Activated CD4-positive, alpha-beta T cell treated with anti-CD3 and anti-CD28 coated beads, Interleukin-2, amount 10 ng/mL, durations not matched to agents 24 days and 14 days (primary cell): ENCODE results near the gene KLHDC7B. TPM values are rescaled to one million over a fixed set of nuclear protein-coding genes. Genes with fewer than 3 reads are reported as not detected.
A peak's percentile ranks its signal among the peaks of the same experiment; 100 is the strongest.

Experiments used
- DNase-seq: peaks from one replicate; pipeline ENCODE4 v3.0.0; 2022
- H3K27ac Mint-ChIP-seq: one replicate; pipeline ENCODE4 v1.8.0; 2022; ENCODE audit warnings: mild to moderate bottlenecking, mixed read lengths
- H3K27me3 Mint-ChIP-seq: one replicate; pipeline ENCODE4 v1.8.0; 2022; ENCODE audit warnings: mixed read lengths
- H3K36me3 Mint-ChIP-seq: one replicate; pipeline ENCODE4 v1.8.0; 2022; ENCODE audit warnings: low read depth, mild to moderate bottlenecking, mixed read lengths
- H3K4me1 Mint-ChIP-seq: one replicate; pipeline ENCODE4 v1.8.0; 2021; ENCODE audit warnings: mixed read lengths
- H3K4me3 Mint-ChIP-seq: one replicate; pipeline ENCODE4 v1.8.0; 2022; ENCODE audit warnings: mild to moderate bottlenecking, moderate library complexity, mixed read lengths
- H3K9me3 Mint-ChIP-seq: one replicate; pipeline ENCODE4 v1.8.0; 2021; ENCODE audit warnings: mixed read lengths
- intact Hi-C: fragments of 100-400 bp; cut with micrococcal nuclease; formaldehyde crosslinking; loops from one replicate; pipeline ENCODE4 v1.15.1; 2023
- total RNA-seq: library from RNA; stranded (reverse); gene quantifications from 2 replicates; pipeline ENCODE4 v1.2.3, GENCODE V29; 2022

KLHDC7B gene
- total RNA-seq, 1 donor from 2014 or later = 5.3 TPM

GRCh38 chr22:50522806-50523438 is 22.8 kb upstream of the KLHDC7B start:
- H3K4me3 Mint-ChIP-seq = peak overlapping the region; percentile 43
- H3K27me3 Mint-ChIP-seq = no peaks in the 10 kb centered on the region
- peaks cover 38% of the 10 kb centered on the region for H3K36me3 Mint-ChIP-seq
- H3K4me1 Mint-ChIP-seq = peaks cover 22% of the 10 kb centered on the region
- no peak overlapping the region for H3K27ac Mint-ChIP-seq
- intact Hi-C loops = no loop called here
- H3K9me3 Mint-ChIP-seq = no peaks in the 10 kb centered on the region
- DNase-seq = no peak

- intact Hi-C loops = no loop called here
- Mint-ChIP-seq H3K36me3 (peaks cover 43% of the 10 kb centered on the region), H3K27ac (no peak overlapping the region), H3K9me3 (no peaks in the 10 kb centered on the region), H3K4me1 (peaks cover 26% of the 10 kb centered on the region), H3K27me3 (no peaks in the 10 kb centered on the region), H3K4me3 (peak overlapping the region; percentile 43)
- DNase-seq = no peak
These were observed 22.3 kb upstream of the KLHDC7B start for GRCh38 chr22:50523458-50523805.

DNA sequence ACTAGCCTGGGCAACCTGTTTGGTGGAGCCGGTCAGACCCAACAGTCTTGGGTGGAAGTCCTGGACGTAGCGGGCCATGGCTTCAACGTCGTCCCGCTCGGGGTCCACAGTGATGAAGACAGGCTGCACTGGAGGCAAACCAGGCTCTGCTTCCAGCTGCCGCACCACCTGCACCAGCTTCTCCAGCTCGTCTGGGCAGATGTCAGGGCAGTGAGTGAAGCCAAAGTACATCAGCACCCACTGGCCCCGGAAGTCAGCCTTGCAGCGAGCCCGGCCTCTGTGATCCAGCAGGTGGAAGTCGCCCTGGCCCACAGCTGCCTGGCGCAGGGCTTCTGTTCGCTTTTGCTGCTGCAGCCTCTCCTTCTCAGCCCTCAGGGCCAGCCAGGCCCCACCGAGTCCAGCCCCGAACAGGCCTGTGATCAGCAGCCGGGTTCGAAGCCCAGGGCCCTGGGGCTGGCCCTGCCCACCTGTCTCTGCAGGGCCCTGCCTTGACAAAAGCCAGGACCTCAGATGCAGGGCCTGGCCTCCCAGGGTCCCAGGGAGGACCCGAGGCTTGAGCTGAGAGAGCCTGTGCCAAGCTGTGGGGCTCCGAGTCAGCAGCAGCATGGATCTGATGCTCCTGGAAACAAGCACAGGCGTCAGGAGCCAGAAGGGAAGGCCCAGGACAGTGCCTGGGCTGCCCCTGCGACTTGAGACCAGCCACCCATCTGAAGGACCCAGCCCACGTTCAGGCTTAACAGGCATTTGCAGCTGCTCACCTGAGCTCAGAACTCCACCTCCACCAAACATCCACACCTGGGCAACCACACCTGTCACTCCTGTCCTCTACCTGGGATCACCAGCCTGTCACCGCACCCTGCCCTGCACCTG is 21.7 kb upstream of the KLHDC7B start:
- intact Hi-C loops = no loop called here
- peak; percentile 66 for DNase-seq

DNA sequence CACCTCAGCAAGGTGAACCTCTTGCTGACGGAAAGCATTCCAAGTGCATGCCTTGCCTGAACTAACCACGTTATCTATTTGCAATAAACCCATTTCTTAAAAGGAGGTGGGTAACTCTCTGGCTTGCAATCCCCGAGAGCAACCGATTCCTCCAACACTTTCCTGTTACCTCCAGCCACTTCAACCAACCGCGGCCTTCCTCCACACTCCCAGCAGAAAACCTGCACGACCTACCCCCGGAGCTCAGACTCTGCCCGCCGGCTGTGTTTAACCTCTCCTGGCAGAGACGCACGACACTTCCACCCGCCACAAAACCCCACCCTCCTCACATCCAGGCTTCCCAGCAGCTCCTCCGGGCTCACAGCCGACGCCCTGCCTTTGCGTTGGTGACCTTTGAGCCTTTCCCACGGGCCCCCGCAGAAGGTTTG is 21.0 kb upstream of the KLHDC7B start:
- Mint-ChIP-seq H3K36me3 (peaks cover 41% of the 10 kb centered on the region), H3K27ac (peak overlapping the region; percentile 88), H3K4me3 (peak overlapping the region; percentile 90), H3K9me3 (no peaks in the 10 kb centered on the region), H3K27me3 (no peaks in the 10 kb centered on the region), H3K4me1 (peaks cover 32% of the 10 kb centered on the region)
- DNase-seq = no peak
- intact Hi-C loops = loop anchor here (1.0 to 5.0 kb wide), 5 partner anchors 16 to 562 kb away; partner anchors contain the start of genes NCAPH2 and PIM3

More for the DNA sequence above, 21.7 kb upstream of the KLHDC7B start:
- peaks cover 32% of the 10 kb centered on the region for H3K4me1 Mint-ChIP-seq
- H3K4me3 Mint-ChIP-seq = peak overlapping the region; percentile 90
- H3K9me3 Mint-ChIP-seq = no peaks in the 10 kb centered on the region
- H3K27ac Mint-ChIP-seq = peak overlapping the region; percentile 88
- H3K27me3 Mint-ChIP-seq = no peaks in the 10 kb centered on the region
- H3K36me3 Mint-ChIP-seq = peaks cover 45% of the 10 kb centered on the region

GRCh38 chr22:50525104-50525857 is 20.4 kb upstream of the KLHDC7B start, which contains the start of gene SCO2:
Gene SCO2 (minus strand): TSS chr22:50525598. CDS start chr22:50524411, 1,187 bp downstream.
- intact Hi-C loops = loop anchor here (1.0 to 5.0 kb wide), 5 partner anchors 17 to 563 kb away; partner anchors contain the start of genes NCAPH2 and PIM3

GRCh38 chr22:50525858-50526107 is 19.9 kb upstream of the KLHDC7B start:
- Mint-ChIP-seq H3K27me3 (no peaks in the 10 kb centered on the region), H3K9me3 (no peaks in the 10 kb centered on the region), H3K36me3 (peaks cover 37% of the 10 kb centered on the region), H3K27ac (peak overlapping the region; percentile 78), H3K4me3 (peak overlapping the region; percentile 90), H3K4me1 (peaks cover 32% of the 10 kb centered on the region)
- intact Hi-C loops = loop anchor here (1.0 to 5.0 kb wide), 7 partner anchors 17 to 563 kb away; partner anchors contain the start of genes HDAC10, NCAPH2 and PIM3
- DNase-seq = no peak

More at GRCh38 chr22:50525104-50525857, 20.4 kb upstream of the KLHDC7B start, which contains the start of gene SCO2:
- Mint-ChIP-seq H3K36me3 (peaks cover 36% of the 10 kb centered on the region), H3K27ac (peak within 1 kb of the TSS; percentile 88), H3K27me3 (no peaks in the 10 kb centered on the region), H3K4me3 (peak within 1 kb of the TSS; percentile 90), H3K9me3 (no peaks in the 10 kb centered on the region), H3K4me1 (peaks cover 32% of the 10 kb centered on the region)
- peak; percentile 99 for DNase-seq

DNA sequence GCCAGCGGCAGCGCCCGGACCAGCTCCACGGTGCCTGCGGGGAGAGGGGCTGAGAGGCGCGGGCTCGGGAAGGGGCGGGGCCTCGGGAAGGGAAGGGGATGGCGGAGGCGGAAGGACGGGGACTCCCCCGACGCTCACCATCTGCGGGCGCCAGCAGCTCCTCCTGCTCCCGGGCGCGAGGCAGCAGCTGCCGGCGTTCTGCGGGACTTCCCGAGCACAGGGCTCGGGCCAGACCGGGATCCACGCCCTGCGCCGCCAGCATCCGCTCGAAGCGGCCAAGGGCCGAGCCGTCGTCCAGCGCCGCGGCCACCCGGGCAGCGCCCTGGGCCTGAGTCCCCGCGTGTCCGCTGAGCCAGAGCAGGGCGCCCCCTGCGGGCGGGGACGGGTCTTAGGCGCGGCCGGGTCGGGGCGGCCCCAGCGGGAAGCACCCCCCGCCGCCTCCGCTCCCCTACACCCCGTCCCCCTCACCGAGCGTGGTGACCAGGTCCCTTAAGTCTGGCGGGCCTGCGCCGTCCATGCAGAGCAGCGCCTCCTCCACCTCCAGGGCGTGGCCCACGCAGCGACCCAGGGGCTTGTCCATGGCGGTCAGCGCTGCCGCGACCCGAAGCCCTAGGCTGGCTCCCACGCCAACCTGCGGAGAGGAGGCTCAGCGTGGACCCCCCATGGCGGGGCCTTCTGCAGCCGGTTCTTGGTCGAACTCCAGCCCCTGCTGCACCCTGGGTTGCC is 19.4 kb upstream of the KLHDC7B start:
- Mint-ChIP-seq H3K4me3 (peak overlapping the region; percentile 90), H3K27ac (peak overlapping the region; percentile 87), H3K9me3 (no peaks in the 10 kb centered on the region), H3K4me1 (peaks cover 32% of the 10 kb centered on the region), H3K27me3 (no peaks in the 10 kb centered on the region), H3K36me3 (peaks cover 35% of the 10 kb centered on the region)
- DNase-seq = peak; percentile 96
- intact Hi-C loops = loop anchor here (1.0 to 5.0 kb wide), 4 partner anchors 37 to 564 kb away; partner anchors contain the start of genes HDAC10 and PIM3

DNA sequence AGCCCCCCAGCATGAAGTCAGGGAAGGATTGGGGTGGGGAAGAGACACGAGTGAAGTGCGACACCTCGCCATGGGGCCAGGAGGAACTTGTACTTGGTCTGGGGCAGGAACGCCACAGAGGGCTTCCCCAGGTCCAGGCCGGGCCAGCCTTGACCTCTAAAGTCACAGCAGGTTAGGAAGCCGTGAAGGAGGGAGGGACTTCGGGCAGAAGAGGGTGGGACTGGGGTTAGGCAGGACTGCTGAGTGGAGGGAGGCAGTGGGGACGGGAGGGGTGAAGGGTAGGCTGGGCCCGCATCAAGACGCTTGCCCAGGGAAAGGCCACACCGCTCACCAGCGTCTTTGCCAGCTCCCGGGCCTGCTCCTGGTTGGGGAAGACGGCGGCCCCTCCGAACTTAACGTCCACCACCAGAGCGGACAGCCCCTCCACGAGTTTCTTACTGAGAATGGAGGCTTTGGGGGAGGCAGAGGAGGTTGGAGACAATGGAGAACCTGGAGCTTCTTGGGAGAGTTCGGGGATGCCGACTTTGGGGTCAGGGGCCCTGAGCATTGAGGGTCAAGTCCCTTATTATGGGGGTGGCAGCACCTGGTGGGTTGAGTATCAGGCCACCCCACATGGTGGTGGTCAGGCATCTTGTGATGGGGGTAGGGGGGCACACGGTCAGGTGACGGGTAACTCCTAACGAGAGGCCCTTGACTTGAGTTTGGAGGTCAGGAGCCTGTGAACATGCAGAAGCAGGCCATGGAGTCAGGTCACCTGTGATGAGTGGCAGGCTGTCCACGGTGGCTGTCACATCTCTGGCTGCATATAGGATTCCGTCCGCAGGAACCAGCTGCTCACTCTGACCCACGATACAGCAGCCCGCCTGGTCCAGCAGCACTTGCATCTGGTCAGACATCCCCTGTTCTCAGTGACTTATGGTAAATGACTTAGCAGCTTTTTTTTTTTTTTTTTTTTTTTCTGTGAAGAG is 18.6 kb upstream of the KLHDC7B start:
- H3K27me3 Mint-ChIP-seq = no peaks in the 10 kb centered on the region
- DNase-seq = peak; percentile 82
- peak overlapping the region; percentile 90 for H3K4me3 Mint-ChIP-seq
- H3K4me1 Mint-ChIP-seq = peaks cover 32% of the 10 kb centered on the region
- intact Hi-C loops = loop anchor here (1.0 to 5.0 kb wide), 4 partner anchors 36 to 565 kb away; partner anchors contain the start of genes HDAC10 and PIM3
- H3K36me3 Mint-ChIP-seq = peaks cover 35% of the 10 kb centered on the region
- H3K9me3 Mint-ChIP-seq = no peaks in the 10 kb centered on the region
- peak overlapping the region; percentile 87 for H3K27ac Mint-ChIP-seq

DNA sequence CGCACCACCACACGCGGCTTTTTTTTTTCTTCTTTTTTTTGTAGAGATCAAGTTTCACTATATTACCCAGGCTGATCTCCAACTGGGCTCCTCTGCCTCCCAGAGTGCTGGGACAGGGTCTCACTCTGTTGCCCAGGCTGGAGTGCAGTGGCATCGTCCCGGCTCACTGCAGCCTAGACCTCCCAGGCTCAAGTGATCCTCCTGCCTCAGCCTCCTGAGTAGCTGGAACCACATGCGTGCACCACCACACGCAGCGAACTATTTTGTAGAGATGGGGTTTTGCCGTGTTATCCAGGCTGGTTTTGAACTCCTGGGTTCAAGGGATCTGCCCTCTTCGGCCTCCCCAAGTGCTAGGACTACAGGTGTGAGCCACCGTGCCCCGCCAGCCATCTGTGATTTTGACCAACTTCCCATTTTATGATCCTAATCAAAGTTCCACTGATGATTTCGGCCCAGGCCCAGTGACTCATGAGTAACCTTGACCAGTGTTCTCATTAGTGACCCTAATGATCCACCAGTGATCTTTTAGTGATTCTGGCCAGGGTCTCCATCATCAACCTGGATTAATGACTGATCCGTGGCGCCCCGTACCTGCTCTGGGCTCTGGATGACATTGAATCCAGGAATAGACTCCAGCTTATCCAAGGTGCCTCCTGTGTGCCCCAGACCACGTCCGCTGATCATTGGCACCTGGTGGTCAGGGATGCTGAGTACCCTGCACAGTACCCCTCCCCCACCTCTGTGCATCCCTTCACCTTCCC is 17.6 kb upstream of the KLHDC7B start:
- DNase-seq = peak; percentile 68
- intact Hi-C loops = loop anchor here (2.0 to 5.0 kb wide), 3 partner anchors 56 to 566 kb away; partner anchors contain the start of genes HDAC10 and PIM3
- peak overlapping the region; percentile 90 for H3K4me3 Mint-ChIP-seq

DNA sequence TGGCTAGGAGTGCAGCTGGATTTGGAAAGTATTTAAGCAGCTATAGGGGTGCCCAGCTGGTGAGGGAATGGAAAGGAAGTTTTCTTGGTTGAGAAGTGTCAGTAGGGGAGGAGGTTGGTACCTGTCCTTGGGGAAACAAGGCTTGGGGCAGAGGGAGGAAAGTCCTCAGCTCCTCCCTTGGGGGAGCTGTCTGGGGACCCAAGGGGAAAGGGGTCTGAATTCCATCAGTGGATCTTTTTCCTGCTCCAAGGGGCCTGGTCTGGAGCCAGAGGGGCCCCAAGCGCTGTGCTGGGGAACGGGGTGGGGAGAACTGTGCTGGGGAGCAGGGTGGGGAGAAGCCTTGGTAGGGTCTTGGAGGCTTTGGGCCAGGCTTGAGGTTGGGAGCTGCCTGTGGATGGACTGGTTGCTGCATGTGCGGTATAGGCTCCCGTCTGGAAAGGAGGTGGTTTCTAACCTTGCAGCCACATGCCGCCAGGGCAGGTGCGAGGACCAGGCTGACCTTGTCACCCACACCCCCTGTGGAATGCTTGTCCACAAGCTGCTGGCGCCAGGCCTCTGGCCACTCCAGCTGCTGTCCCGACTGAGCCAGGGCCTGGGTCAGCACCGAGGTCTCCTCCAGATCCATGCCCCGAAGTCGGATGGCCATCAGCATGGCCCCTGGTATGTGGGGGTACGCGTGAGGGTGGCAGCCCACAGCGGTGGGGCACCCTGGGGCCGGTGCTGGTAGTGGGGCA is 16.9 kb upstream of the KLHDC7B start:
- DNase-seq = peak; percentile 70
- H3K4me3 Mint-ChIP-seq = peak overlapping the region; percentile 90
- H3K9me3 Mint-ChIP-seq = no peaks in the 10 kb centered on the region
- intact Hi-C loops = loop anchor here (5.0 kb wide), 2 partner anchors 57 to 567 kb away; partner anchors contain the start of gene PIM3
- peaks cover 27% of the 10 kb centered on the region for H3K36me3 Mint-ChIP-seq
- peaks cover 43% of the 10 kb centered on the region for H3K4me1 Mint-ChIP-seq
- H3K27ac Mint-ChIP-seq = peak overlapping the region; percentile 87
- H3K27me3 Mint-ChIP-seq = no peaks in the 10 kb centered on the region

More for the DNA sequence above, 17.6 kb upstream of the KLHDC7B start:
- no peaks in the 10 kb centered on the region for H3K9me3 Mint-ChIP-seq
- peaks cover 32% of the 10 kb centered on the region for H3K36me3 Mint-ChIP-seq
- peaks cover 39% of the 10 kb centered on the region for H3K4me1 Mint-ChIP-seq
- H3K27ac Mint-ChIP-seq = peak overlapping the region; percentile 87
- no peaks in the 10 kb centered on the region for H3K27me3 Mint-ChIP-seq

DNA sequence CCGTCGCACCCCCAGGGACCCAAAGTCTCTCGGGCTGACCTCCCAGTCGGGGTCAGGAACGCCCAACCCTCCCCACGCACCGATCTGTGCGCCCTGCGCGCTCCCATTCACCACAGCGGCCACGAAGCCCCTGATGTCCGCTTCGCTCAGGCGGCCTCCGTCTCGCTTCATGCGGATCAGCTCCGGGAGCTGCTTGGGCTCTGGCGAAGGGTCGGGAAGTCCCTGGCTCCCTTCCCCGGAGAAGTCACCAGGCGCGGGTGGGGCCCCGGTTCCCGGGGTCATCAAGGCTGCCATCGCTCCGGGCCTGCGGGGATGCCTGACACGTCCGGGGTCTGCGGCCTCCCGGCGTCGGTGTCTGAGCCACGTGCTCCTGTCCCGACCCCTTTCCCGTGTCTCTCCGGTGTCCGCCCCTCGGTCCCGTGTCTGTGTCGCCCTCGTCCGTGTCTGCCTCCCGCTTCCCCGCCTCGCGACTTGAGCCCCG is 16.2 kb upstream of the KLHDC7B start:
- no peak for DNase-seq
- intact Hi-C loops = loop anchor here (5.0 kb wide), 2 partner anchors 57 to 567 kb away; partner anchors contain the start of gene PIM3
- peaks cover 47% of the 10 kb centered on the region for H3K4me1 Mint-ChIP-seq
- H3K4me3 Mint-ChIP-seq = peak overlapping the region; percentile 90
- no peaks in the 10 kb centered on the region for H3K9me3 Mint-ChIP-seq
- peaks cover 25% of the 10 kb centered on the region for H3K36me3 Mint-ChIP-seq
- H3K27ac Mint-ChIP-seq = peak overlapping the region; percentile 60
- no peaks in the 10 kb centered on the region for H3K27me3 Mint-ChIP-seq
